ENCODE results near the gene DDB1.

The DDB1 gene

DNA sequence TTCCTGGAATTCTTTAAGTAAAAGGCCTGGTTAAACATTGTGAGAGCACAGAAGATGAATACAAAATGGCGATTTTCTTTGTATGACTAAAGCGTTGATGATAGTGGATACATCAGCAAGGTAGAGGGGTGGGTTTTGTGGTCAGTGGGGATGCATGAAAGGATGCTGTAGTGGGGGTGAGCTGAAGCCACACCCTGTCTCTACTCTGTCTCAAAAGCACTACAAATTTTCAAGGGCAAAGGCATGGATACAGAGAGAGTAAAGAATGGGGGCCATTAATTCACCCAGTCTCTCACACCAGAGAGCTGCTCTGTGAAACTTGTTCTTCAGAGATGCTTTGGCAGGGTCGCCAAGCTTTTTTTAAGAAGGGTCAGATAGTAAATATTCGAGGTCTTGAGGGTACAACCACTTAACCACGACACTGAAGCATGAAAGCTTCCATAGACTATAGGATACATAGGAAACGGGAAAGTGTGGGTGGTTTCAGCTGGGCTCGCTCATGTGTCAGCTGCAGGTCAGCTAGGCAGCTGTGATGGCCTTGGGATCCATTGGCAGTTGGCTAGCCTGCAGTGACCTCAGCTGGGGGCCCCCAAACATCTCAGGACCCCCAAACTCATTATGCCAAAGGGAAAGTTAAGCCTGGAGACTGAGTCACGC lies 37.6 kb upstream of the DDB1 start:
- DNase-seq (ENCODE audit: low read depth, low spot score), result no peak
- no peak overlapping the region for H3K4me3 ChIP-seq (ENCODE audit: low read depth, low read length)
- in situ Hi-C loops (cut with HindIII; ENCODE audit: low sequenced_read_pairs), result no loop called here
- TF ChIP-seq, protein P1, sequence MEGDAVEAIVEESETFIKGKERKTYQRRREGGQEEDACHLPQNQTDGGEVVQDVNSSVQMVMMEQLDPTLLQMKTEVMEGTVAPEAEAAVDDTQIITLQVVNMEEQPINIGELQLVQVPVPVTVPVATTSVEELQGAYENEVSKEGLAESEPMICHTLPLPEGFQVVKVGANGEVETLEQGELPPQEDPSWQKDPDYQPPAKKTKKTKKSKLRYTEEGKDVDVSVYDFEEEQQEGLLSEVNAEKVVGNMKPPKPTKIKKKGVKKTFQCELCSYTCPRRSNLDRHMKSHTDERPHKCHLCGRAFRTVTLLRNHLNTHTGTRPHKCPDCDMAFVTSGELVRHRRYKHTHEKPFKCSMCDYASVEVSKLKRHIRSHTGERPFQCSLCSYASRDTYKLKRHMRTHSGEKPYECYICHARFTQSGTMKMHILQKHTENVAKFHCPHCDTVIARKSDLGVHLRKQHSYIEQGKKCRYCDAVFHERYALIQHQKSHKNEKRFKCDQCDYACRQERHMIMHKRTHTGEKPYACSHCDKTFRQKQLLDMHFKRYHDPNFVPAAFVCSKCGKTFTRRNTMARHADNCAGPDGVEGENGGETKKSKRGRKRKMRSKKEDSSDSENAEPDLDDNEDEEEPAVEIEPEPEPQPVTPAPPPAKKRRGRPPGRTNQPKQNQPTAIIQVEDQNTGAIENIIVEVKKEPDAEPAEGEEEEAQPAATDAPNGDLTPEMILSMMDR (IDR thresholded peaks at IDR 0.05; ENCODE audit: low read depth, low read length), result no peak

DNA sequence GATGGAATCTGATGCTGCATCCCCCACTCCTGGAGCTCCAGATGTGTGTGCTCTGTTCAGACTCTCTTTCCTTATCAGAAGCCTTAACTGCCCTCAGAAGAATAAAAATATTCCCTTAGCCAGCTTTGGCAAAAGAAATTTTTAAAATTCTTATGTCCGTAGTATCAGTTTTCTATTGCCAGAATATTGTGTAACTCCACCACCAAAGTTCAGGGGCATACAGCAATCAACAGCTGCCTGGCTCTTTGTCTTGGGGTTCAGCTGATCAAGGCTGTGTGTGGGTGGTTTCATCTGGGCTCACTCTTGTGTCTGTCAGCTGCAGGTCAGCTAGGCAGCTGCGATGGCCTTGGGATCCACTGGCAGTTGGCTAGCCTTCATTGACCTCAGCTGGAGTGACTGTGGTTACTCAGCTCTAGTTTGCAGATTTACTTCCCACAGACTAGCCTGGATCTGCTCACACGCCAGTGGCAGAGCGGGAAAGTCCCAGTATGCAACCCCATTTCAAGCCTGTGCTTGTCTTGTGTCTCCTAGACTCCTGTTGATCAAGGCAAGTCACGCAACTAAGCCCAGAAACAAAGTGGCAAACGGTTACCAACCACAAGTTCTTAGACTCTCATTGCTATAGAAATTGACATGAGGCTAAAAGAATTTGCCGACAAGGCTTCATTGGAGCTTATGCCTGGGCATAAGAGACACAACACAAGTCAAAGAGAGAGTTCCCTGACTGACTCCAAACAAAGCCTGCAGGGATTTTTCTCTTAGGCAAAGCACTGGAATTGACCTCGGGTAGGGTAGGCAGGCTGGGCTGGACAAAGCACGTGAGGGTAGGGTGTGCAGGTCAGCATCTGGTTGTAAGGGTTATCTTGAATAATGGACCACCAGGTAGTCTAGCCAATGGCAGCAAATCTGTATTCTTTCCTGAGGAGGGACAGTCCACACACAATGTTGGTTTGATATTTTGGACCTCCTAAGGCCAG lies 36.8 kb upstream of the DDB1 start:
- in situ Hi-C loops (cut with HindIII; ENCODE audit: low sequenced_read_pairs), result no loop called here
- peak; percentile 69 for DNase-seq (ENCODE audit: low read depth, low spot score)
- no peak overlapping the region for H3K4me3 ChIP-seq (ENCODE audit: low read depth, low read length)
- TF ChIP-seq, protein P1 (IDR thresholded peaks at IDR 0.05; ENCODE audit: low read depth, low read length), result no peak

DNA sequence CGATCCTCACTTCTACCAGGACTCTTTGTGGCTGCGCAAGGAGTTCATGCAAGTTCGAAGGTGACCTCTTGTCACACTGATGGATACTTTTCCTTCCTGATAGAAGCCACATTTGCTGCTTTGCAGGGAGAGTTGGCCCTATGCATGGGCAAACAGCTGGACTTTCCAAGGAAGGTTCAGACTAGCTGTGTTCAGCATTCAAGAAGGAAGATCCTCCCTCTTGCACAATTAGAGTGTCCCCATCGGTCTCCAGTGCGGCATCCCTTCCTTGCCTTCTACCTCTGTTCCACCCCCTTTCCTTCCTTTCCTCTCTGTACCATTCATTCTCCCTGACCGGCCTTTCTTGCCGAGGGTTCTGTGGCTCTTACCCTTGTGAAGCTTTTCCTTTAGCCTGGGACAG lies 35.7 kb upstream of the DDB1 start:
- H3K4me3 ChIP-seq (ENCODE audit: low read depth, low read length), result no peak overlapping the region
- TF ChIP-seq, protein P1 (IDR thresholded peaks at IDR 0.05; ENCODE audit: low read depth, low read length), result no peak
- no peak for DNase-seq (ENCODE audit: low read depth, low spot score)
- in situ Hi-C loops (cut with HindIII; ENCODE audit: low sequenced_read_pairs), result no loop called here

DNA sequence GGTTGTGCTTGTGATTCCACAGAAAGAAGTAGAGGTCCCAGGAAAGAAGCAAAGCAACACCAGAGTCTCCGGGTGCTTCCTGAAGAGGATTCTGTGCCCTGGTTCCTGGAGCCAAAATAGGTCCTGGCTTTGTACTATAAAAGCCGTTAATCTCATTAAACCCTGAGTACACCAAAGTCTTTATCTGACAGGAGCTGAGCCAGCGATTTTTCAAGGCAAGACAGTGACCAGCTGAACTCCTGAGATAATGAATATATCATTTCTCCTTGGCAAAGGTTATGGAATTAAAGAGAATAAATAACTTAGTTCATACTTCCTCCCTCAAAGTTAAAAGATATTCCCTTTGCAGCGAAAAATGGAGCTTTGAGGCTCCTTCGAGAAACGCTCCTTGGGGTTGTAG lies 34.5 kb upstream of the DDB1 start:
- H3K4me3 ChIP-seq (ENCODE audit: low read depth, low read length), result no peak overlapping the region
- TF ChIP-seq, protein P1 (IDR thresholded peaks at IDR 0.05; ENCODE audit: low read depth, low read length), result no peak
- in situ Hi-C loops (cut with HindIII; ENCODE audit: low sequenced_read_pairs), result no loop called here
- no peak for DNase-seq (ENCODE audit: low read depth, low spot score)

DNA sequence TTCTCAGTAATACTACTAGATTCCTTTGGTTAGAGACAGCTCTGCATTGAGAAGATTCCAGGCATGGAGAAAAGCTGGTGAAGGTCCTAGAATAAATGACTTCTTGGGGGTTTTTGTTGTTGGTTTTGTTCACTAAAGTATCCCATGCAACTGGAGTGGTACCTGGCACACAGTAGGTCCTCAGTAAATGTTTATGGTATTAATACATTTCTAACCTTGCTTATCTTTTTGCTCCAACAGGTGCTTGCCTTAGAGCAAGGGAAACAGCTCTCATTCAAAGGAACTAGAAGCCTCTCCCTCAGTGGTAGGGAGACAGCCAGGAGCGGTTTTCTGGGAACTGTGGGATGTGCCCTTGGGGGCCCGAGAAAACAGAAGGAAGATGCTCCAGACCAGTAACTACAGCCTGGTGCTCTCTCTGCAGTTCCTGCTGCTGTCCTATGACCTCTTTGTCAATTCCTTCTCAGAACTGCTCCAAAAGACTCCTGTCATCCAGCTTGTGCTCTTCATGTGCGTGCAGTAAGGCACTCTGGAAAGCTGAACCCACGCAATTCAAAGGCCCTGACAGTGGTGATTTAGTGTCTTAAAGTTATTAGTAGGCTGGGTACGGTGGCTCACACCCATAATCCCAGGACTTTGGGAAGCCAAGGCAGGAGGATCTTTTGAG lies 31.2 kb upstream of the DDB1 start:
- H3K4me3 ChIP-seq (ENCODE audit: low read depth, low read length), result no peak overlapping the region
- no peak for DNase-seq (ENCODE audit: low read depth, low spot score)
- TF ChIP-seq, protein P1 (IDR thresholded peaks at IDR 0.05; ENCODE audit: low read depth, low read length), result no peak
- in situ Hi-C loops (cut with HindIII; ENCODE audit: low sequenced_read_pairs), result no loop called here

DNA sequence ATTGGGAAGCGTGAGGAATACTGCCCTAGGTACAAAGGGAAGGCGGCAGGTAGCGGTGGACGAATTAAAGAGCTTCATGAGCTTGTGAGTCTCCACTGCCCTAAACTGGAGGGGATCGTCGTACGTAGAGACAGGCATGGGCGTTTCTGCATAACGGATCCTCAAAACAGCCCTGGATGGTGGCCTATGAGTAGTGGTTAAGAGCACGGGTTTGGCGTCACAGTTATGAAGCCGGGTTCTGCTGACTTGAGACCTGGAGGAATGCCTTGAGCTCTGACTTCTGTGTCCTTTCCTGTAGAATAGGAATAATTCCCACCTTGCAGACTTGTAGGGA lies 29.6 kb upstream of the DDB1 start:
- peak; percentile 47 for DNase-seq (ENCODE audit: low read depth, low spot score)

More for the DNA sequence above, 29.6 kb upstream of the DDB1 start:
- H3K4me3 ChIP-seq (ENCODE audit: low read depth, low read length), result peak overlapping the region; percentile 75
- TF ChIP-seq, protein P1 (IDR thresholded peaks at IDR 0.05; ENCODE audit: low read depth, low read length), result no peak
- in situ Hi-C loops (cut with HindIII; ENCODE audit: low sequenced_read_pairs), result no loop called here
